Kidney (tissue), 14 donors: ENCODE results near the gene ANKS6. TPM values are rescaled to one million over a fixed set of nuclear protein-coding genes. Genes with fewer than 3 reads are reported as not detected.
A peak's percentile ranks its signal among the peaks of the same experiment; 100 is the strongest.

Experiments used
- DNase-seq, 5 donors: peaks; one replicate each; pipeline ENCODE4 v3.0.0-alpha.2; 2013 to 2020
- FAIRE-seq: peaks from 2 replicates; lab custom pipeline; 2012; peaks lifted over from hg19 to GRCh38; lab: Jason Lieb, UNC
- H3K27ac ChIP-seq, 2 donors: one replicate each; pipeline ENCODE4 v1.7.0; 2013; ENCODE audit warnings: low read depth in 2 of 2, low read length in 2 of 2, inconsistent platforms in 1 of 2
- H3K27me3 ChIP-seq: one replicate; pipeline ENCODE4 v1.7.1; 2013; ENCODE audit warnings: low read length, inconsistent platforms; ENCODE audit not compliant: control insufficient read depth, insufficient read depth
- H3K36me3 ChIP-seq, 3 donors: one replicate each; pipeline versions ENCODE4 v1.7.0 to v1.7.1; 2013; ENCODE audit warnings: low read length in 3 of 3, control low read depth in 1 of 3, inconsistent platforms in 1 of 3; ENCODE audit not compliant: insufficient read depth in 3 of 3, control insufficient read depth in 2 of 3
- H3K4me1 ChIP-seq, 3 donors: one replicate each; pipeline versions ENCODE4 v1.7.0 to v1.7.1; 2013; ENCODE audit warnings: low read length in 3 of 3, inconsistent platforms in 1 of 3, low read depth in 1 of 3; ENCODE audit not compliant: control insufficient read depth in 2 of 3, insufficient read depth in 2 of 3
- H3K4me3 ChIP-seq, 3 donors: one replicate each; pipeline versions ENCODE4 v1.7.0 to v1.8.1; 2013; ENCODE audit warnings: low read length in 3 of 3, control low read depth in 1 of 3, inconsistent platforms in 1 of 3
- H3K9ac ChIP-seq, 3 donors: one replicate each; pipeline versions ENCODE4 v1.7.0 to v1.7.1; 2013; ENCODE audit warnings: low read length in 3 of 3, control low read depth in 1 of 3, inconsistent platforms in 1 of 3
- H3K9me3 ChIP-seq, 3 donors: one replicate each; pipeline versions ENCODE4 v1.7.0 to v1.7.1; 2013; ENCODE audit warnings: low read length in 3 of 3, control low read depth in 1 of 3, inconsistent platforms in 1 of 3; ENCODE audit not compliant: control insufficient read depth in 2 of 3, insufficient read depth in 1 of 3
- intact Hi-C: fragments of 100-400 bp; cut with DNase I; formaldehyde crosslinking; loops from one replicate; pipeline ENCODE4 v1.11.1; 2022
- polyA plus RNA-seq: library from polyadenylated mRNA; stranded (reverse); fragments of 350-450 nt; fragmentation: Illumina TruSeq; extraction: RNeasy Lipid Tissue Mini Kit (QIAGEN cat#74804); gene quantifications from one replicate; pipeline ENCODE4 v1.2.3, GENCODE V29; 2014; ENCODE audit warnings: low read depth, low replicate concordance; ENCODE audit not compliant: insufficient read depth
- total RNA-seq: library from RNA; stranded (reverse); fragmentation: NEBNext Ultra II Directional; extraction: Animal tissue kit (Norgen Biotek cat#: 25700); gene quantifications from one replicate; pipeline ENCODE4 v1.2.1, GENCODE V29; 2021
- TF ChIP-seq, protein P1 (sequence below): IDR thresholded peaks from 3 replicates; pipeline ENCODE4 v1.5.1; 2012; ENCODE audit warnings: mild to moderate bottlenecking, moderate library complexity, borderline replicate concordance; ENCODE audit not compliant: insufficient read depth; ENCODE audit errors: extremely low read depth
- donor health status: control.
- donor health status: control.
- donor health status: control.
- donor health status: control.
- donor health status: control.
- donor health status: DM: yes; HTN: yes; CAD: no.
- donor health status: Normal renal cell carcinoma (clear cell type).

The ANKS6 gene
- total and polyA plus RNA-seq, 2 donors from 2014 or later: 22.0 to 31.8 TPM

DNA sequence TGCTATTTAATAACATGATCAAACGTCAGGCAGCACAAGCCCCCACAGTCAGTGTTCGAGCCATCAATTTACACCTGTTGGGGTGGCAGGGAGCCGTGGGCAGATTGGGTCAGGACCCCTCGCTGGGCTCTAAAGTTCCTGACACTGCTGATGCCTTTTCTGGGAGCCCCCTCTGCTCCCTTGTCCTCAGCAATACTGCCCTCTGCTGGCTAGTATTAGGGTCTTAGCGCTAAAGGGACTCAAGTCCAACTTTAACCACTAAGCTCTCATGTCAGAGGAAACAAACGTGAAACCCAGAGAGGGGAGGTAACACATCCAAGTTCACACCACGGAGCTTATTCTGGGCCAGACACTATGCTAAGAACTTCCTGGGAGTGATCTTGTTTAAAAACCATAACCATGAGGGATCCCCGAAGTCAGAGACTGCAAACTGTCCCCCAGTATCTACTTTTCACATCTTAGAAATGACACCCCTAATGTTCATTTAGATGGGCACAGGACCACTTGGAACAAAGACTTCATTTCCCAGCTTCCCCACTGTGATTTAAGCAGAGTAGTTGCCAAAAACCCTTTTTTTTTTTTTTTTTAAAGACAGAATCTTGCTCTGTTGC lies 20.4 kb downstream of the ANKS6 start:
- peak in 4 of 5 donors; percentile 71 to 89 (median 76) for DNase-seq
- intact Hi-C loops: loop anchor here (5.0 kb wide), 1 partner anchor 459 kb away; no protein-coding TSS in a partner anchor
- no peak for FAIRE-seq

DNA sequence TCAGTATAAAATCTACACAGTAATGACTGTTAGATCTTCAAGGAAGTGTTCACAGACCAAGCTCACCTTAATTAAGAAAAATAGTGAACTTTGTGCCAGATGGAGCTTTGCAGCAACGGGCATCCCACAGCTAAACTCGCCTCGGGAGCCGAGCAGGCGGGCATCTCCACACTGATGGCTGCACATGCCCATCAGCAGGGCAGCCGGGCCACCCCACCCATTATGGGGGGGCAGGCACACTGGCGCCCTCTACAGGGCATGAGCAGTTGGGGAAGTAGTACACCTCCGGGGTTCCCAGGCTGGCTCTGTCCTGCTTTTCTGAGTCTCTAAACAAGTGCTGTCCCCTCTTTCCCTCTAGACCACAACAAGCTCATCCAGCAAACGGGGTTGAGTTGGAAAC lies 21.6 kb downstream of the ANKS6 start:
- Histone ChIP-seq H3K27ac (no peak overlapping the region), H3K9ac (no peak overlapping the region), H3K4me1 (peaks cover 0 to 4% (median 0%) of the 10 kb centered on the region in 3 donors), H3K36me3 (peaks cover 7 to 34% (median 23%) of the 10 kb centered on the region in 3 donors), H3K9me3 (no peaks in the 10 kb centered on the region), H3K27me3 (no peaks in the 10 kb centered on the region), H3K4me3 (no peak overlapping the region)
- FAIRE-seq (no peak), DNase-seq (no peak)
- intact Hi-C loops: loop anchor here (5.0 kb wide), 1 partner anchor 457 kb away; no protein-coding TSS in a partner anchor
- TF ChIP-seq, protein P1, sequence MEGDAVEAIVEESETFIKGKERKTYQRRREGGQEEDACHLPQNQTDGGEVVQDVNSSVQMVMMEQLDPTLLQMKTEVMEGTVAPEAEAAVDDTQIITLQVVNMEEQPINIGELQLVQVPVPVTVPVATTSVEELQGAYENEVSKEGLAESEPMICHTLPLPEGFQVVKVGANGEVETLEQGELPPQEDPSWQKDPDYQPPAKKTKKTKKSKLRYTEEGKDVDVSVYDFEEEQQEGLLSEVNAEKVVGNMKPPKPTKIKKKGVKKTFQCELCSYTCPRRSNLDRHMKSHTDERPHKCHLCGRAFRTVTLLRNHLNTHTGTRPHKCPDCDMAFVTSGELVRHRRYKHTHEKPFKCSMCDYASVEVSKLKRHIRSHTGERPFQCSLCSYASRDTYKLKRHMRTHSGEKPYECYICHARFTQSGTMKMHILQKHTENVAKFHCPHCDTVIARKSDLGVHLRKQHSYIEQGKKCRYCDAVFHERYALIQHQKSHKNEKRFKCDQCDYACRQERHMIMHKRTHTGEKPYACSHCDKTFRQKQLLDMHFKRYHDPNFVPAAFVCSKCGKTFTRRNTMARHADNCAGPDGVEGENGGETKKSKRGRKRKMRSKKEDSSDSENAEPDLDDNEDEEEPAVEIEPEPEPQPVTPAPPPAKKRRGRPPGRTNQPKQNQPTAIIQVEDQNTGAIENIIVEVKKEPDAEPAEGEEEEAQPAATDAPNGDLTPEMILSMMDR: no peak

More for the DNA sequence above, 20.4 kb downstream of the ANKS6 start:
- Histone ChIP-seq H3K27me3 (no peaks in the 10 kb centered on the region), H3K9me3 (no peaks in the 10 kb centered on the region), H3K4me1 (peaks cover 0 to 4% (median 0%) of the 10 kb centered on the region in 3 donors), H3K4me3 (no peak overlapping the region), H3K9ac (no peak overlapping the region), H3K27ac (no peak overlapping the region), H3K36me3 (peaks cover 5 to 26% (median 18%) of the 10 kb centered on the region in 3 donors)
- TF ChIP-seq, protein P1: peak; percentile 56

DNA sequence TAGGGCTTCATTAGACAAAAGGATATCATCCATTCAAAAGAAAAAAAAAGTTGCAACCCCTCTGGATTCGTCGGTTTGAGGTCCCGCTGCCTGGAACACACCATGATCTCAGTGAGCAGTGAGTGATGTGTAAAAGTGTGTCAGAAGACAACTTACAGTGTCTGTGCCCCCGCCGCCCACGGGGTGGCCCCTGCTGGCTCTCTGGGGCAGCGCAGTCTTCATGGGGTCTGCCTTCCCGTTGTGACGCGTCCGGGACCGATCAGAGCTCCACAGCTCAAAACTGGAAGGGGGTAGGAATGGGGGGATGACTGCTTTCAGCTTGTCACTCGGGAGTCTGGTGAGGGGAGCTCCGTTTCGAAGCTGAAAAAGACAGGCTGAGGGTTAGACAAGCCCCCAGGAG lies 22.6 kb downstream of the ANKS6 start:
- Histone ChIP-seq H3K27me3 (no peaks in the 10 kb centered on the region), H3K9me3 (no peaks in the 10 kb centered on the region), H3K4me3 (no peak overlapping the region), H3K4me1 (peaks cover 0 to 4% (median 0%) of the 10 kb centered on the region in 3 donors), H3K36me3 (peaks cover 7 to 34% (median 23%) of the 10 kb centered on the region in 3 donors), H3K27ac (no peak overlapping the region), H3K9ac (no peak overlapping the region)
- intact Hi-C loops: no loop called here
- TF ChIP-seq, protein P1: no peak
- FAIRE-seq: no peak
- DNase-seq: no peak
